ENCODE results near the gene VPS4A.
"Not testable (repeated sequence)": the region's sequence is repeated elsewhere in the genome, so short reads cannot be mapped to it uniquely, and the experiment has no call there.

Gene VPS4A

DNA sequence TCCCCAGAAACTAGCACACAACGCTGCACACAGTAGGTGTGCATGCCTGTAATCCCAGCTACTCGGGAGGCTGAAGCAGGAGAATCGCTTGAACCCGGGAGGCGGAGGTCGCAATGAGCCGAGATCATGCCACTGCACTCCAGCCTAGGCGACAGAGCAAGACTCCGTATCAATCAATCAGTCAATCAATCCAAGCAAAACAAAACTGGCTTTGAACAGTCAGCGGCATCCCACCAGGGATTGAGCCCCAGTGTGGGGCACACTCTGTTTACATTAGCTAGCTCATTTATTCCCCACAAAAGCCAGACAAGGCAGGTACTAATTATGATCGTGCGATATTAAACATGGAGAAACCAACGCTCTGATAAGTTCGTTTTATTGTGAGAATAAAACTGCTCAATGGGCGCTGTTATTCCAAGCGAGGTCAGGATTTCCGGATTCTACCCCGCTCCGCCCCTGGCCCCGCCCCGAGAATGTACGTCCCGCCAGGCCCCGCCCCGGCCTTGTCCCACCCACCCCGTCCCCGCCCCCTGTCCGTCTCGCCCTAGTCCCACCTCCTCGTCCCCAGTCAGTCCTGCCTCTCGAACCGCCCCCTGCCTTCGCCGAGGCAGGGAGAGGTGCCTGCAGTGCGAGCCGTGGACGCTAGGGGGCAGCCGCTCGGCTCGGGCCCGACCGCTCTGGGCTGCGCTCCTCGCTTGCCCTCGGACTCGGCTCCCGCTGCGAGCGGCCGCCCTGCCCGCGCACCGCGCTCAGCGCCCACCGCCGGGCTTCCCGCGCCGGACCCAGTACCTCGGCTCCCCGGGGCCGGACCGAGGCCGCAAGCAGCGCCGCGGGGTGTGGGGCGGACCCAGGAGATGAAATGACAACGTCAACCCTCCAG lies at the start of gene VPS4A:
VPS4A (plus strand) TSS at position 698 of the 880 bp plus-strand sequence; CDS start at position 860, 162 bp downstream.
- DNase-seq (ENCODE audit: low spot score), result peak; percentile 98

DNA sequence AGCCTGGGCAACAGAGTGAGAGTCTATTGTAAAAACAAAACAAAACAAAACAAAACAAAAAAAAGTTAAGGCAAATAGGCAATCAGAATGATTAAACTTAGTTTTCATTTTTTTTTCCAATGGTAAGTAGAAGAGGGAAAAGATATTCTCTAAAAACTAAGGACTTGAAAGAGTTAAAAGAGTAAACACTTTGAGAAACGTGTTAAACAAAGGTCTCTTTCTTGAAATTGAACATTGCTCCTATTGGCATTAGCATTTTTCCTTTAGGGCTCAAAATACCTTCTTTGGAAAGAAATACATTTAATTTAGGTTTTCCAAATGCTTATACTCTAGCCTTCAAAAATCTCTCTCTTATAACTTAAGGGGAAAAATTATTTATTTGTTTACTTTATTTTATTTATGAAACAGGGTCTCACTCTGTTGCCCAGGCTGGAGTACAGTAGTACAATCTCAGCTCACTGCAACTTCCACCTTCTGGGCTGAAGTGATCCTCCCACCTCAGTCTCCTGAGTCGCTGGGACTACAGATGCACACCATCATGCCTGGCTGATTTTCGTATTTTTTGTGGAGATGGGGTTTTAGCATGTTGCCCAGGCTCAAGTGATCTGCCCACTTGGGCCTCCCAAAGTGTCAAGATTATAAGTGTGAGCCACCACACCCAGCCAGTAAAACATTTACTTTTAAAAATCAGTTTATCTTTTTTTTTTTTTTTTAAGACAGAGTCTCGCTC lies 44.7 kb upstream of the VPS4A start:
- no peak for DNase-seq (ENCODE audit: low spot score)

DNA sequence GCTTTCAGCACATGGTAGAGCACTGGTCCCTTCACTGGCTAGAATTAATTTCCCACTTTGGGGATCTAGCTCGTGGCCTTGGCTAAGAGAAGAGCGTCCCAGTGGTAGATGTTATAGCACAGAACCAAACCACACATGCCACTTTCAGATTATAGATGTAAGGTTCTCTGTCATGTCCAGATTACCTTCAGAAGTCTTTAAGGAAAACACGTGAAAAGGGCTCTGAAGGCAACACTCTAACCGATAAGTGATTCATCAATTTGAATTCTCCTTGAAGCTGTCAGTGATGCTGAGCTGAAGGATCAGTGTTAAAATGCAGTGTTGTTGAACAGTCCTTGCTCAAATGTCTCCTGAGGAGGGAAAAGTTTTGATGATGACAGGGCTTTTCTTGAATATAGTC lies 43.5 kb upstream of the VPS4A start:
- no peak for DNase-seq (ENCODE audit: low spot score)

- no peak for DNase-seq (ENCODE audit: low spot score)
Measured at GRCh38 chr16:69270395-69270794, 40.8 kb upstream of the VPS4A start.

GRCh38 chr16:69270831-69271230 lies 40.3 kb upstream of the VPS4A start:
- DNase-seq (ENCODE audit: low spot score), result no peak

- DNase-seq (ENCODE audit: low spot score), result no peak
Measured at GRCh38 chr16:69273009-69273408, 38.1 kb upstream of the VPS4A start.

DNA sequence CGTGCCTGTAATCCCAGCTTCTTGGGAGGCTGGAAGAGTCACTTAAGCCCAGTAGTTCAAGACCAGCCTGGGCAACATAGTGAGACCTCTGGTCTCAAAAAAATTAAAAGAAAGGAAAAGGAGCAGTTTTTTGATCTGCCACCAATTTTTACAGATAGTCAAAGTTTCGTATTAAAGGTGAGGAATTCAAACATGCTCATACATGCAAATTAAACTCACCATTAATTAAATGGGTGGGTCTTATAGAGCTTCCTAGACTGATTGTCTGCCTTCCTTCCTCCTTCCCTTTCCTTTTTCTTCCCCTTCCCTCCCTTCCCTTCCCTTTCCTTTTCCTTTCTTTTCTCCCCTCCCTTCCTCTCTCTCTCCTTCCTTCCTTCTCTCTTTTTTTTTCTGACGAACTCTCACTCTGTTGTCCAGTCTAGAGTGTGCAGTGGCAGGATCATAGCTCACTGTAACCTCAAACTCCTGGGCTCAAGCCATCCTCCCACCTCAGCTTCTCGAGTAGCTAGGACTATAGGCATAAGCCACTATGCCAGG lies 36.4 kb upstream of the VPS4A start:
- DNase-seq (ENCODE audit: low spot score), result no peak

DNA sequence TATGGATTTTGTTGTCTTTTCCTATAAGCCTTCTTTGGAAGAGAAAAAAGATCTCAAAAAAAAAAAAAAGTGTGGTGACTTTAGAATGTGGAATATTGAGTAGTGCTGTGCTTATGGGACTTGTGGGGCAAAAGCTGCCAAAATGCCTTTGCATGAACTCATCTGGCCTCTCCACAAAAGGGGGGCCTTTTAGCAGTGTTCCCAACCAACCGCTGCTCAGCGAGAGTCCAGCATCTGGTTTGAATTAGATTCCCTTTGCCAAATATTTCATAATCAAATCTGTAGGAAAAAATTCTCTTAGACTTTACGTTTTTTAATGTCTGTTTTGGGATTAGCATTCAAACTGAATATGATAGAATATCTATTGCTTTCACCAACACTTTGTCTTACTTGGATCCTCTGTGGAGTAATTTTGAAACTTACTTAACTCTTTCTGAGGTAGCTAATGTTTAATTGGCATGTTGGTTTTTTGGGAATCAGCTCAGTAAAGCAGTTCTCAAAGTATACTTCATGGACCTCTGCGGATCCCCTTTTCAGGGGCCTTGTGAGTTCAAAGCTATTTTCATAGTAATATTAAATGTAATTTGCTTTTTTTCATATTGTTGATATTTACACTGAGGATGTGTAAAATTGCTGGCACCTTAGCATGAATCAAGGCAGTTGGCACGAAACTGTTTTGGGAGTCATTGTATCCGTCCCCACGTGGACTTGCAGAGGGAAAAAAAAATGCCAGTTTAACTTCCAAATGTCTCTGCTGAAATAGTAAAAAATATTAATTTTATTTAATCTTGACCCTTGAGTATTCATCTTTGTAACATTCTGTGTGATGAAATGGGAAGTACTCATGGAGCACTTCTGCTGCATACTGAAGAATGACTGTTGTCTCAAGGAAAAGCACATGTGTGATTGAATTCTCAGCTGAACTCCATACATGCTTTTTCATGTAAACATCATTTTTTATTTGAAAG lies 34.7 kb upstream of the VPS4A start:
- DNase-seq (ENCODE audit: low spot score), result no peak

GRCh38 chr16:69277413-69277812 lies 33.7 kb upstream of the VPS4A start:
- DNase-seq (ENCODE audit: low spot score), result no peak

DNA sequence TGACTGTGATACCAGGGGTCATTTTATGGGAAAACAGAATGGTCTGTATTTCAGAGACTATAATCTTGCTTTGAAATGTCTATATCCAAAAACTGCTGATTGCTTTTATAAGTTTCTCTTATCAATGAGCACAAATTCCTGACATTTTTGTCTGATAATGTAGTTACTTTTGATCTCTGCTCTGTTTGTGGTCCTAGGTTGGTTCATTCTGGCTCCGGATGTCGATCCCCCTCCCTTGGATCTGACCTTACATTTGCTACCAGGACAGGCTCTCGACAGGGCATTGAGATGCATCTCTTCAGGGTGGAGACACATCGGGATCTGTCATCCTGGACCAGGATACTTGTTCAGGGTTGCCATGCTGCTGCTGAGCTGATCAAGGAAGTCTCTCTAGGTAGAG lies 27.3 kb upstream of the VPS4A start:
- DNase-seq (ENCODE audit: low spot score), result no peak

GRCh38 chr16:69285240-69285639 lies 25.9 kb upstream of the VPS4A start:
- DNase-seq (ENCODE audit: low spot score), result no peak

DNA sequence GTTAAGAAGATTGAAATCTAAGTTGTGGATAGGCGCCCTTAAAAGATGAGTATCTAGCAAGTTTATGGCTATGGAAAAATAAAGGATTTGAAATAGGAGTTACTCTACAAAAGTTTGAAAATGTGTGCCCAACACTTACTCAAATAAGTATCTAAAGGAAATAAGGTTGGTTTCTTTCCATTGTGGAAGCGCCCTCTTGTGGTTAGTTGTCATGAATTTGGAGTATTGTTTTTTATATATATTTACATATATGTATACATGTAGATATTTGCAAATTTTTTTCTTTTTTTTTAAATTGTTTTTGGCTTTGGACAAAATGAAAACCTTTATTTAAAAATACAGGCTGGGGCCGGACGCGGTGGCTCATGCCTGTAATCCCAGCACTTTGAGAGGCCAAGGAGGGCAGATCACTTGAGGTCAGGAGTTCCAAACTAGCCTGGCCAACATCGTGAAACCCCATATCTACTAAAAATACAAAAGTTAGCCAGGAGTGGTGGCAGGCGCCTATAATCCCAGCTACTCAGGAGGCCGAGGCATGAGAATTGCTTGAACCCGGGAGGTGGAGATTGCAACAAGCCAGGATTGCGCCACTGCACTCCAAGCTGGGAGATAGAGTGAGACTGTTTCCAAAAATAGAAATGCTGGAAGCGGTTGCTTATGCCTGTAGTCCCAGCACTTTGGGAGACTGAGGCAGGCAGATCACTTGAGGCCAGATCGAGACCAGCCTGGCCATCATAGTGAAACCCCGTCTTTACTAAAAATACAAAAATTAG lies 24.0 kb upstream of the VPS4A start:
- DNase-seq (ENCODE audit: low spot score), result peak; percentile 71

GRCh38 chr16:69291657-69292056 lies 19.5 kb upstream of the VPS4A start:
- DNase-seq (ENCODE audit: low spot score), result not testable (repeated sequence)

DNA sequence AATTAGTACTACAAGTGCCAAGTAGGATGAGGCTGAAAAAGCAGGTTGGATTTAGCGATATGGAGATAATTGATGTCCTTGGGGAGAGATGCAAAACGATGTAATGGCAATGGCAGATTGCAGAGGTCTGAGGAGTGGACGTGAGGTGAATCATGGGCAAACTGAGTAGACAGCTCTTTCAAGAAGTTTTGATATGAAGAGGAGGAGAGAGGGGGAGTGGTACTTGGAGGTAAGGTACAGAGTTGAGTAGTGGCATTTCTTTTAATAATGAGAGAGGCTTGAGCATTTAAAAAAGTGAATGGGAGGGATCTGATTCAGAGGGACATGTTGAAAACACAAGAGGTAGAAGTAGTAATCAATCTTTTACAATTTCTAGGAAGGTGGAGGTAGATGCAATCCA lies 17.7 kb upstream of the VPS4A start:
- no peak for DNase-seq (ENCODE audit: low spot score)

- no peak for DNase-seq (ENCODE audit: low spot score)
Measured at GRCh38 chr16:69294051-69294450, 17.1 kb upstream of the VPS4A start.

DNA sequence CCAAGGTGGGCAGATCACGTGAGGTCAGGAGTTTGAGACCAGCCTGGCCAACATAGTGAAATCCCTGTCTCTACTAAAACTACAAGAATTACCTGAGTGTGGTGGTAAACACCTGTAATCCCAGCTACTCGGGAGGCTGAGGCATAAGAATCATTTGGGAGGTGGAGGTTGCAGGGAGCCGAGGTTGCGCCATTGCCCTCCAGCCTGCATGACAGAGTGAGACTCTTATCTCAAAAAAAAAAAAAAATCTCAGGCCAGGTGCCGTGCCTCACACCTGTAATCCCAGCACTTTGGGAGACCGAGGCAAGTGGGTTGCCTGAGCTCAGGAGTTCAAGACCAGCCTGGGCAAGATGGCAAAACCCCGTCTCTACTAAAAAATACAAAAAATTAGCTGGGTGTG lies 14.4 kb upstream of the VPS4A start:
- DNase-seq (ENCODE audit: low spot score), result not testable (repeated sequence)

- DNase-seq (ENCODE audit: low spot score), result no peak
Measured at GRCh38 chr16:69298261-69298660, 12.9 kb upstream of the VPS4A start.

GRCh38 chr16:69301187-69301586 lies 10.0 kb upstream of the VPS4A start:
- DNase-seq (ENCODE audit: low spot score), result no peak

DNA sequence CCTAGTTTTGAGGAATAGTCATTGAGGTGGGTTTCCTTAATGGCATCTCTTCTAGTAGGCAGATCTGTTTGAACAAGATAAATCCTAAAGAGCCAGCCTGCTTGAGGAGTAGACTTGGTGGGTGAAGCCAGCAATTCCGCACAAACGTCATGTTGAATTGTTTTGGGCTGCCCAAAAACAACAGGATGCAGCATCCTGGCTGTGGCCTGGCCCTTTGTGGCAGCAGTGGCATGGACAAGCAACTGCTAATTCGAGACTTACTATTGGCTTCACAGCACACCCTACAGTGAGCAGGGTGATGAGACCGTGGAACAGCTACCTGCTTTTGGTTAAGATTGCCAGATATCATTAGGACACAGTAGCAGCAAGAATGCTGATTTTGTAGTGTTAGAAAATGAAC lies 9.3 kb upstream of the VPS4A start:
- DNase-seq (ENCODE audit: low spot score), result no peak

DNA sequence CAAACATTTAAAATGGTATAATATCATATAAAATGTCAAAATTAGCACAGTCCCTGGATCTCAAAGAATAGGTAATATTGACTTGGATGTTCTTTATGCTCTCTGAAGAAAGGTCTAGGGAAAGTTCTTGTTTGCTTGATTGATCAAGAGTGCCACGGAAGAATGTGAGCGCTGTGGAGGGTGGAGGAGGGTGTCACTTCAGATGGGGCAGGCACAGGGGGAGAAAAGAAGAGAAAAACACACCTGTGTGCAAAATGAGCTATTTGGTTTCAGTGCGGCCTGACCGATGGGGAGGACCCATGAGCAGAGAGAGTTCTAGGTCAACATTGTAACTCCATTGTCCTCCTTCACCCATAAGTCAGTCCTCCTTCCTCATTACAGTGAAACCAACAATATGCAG lies 8.8 kb upstream of the VPS4A start:
- no peak for DNase-seq (ENCODE audit: low spot score)

DNA sequence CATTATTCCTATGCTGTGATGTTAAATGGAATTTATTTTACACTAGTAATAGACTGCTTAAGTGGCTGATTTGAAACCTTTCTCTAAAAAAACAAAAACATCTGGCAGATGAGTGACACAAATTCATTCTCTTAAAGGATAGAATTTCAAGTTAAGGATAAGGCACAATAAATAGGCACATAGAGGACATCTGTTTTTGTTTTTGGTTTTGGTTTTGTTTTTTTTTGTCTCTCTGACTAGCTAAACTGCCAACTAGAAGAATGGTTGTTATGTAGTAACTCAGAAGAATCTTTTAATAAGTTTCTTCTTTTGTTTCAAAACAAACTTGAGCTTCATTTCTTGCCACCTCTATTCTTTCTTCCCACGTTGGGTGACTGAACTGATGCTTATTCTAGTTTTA lies 5.1 kb upstream of the VPS4A start:
- DNase-seq (ENCODE audit: low spot score), result no peak
